H1 (cell line): Measurements from ENCODE around the gene TECPR2.

ENCODE experiments used
- CBX5 ChIP-seq: fragments of 300-800, 300-1000 bp; sonication (generic); IDR thresholded peaks from 2 replicates; pipeline ENCODE4 v1.7.1; 2016; ENCODE audit warnings: antibody characterized with exemption, low read length, low read depth
- EGR1 ChIP-seq: IDR thresholded peaks from 2 replicates; pipeline ENCODE4 v1.6.1; 2011; ENCODE audit warnings: low read depth, low read length, borderline replicate concordance
- GABPA ChIP-seq: IDR thresholded peaks from 2 replicates; pipeline ENCODE4 v1.6.1; 2011; ENCODE audit warnings: mild to moderate bottlenecking, low read length, moderate library complexity, borderline replicate concordance; ENCODE audit not compliant: insufficient read depth
- KDM1A ChIP-seq: fragments of 200-600, 300-600 bp; sonication (generic); IDR thresholded peaks from 2 replicates; pipeline ENCODE4 v1.7.1; 2016; ENCODE audit warnings: mild to moderate bottlenecking, low read length, borderline replicate concordance
- POLR2A ChIP-seq, 2 experiments: IDR thresholded peaks; 1 replicate in 1 of 2; 2 replicates in 1 of 2; pipeline ENCODE4 v1.6.1; 2011; ENCODE audit warnings: low read depth in 2 of 2, low read length in 2 of 2, mild to moderate bottlenecking in 2 of 2; ENCODE audit errors: control extremely low read depth in 1 of 2
- RNF2 ChIP-seq: fragments of 200-900, 300-1000 bp; sonication (generic); IDR thresholded peaks from 2 replicates; pipeline ENCODE4 v1.7.1; 2016; ENCODE audit warnings: borderline replicate concordance, low read depth, mild to moderate bottlenecking, antibody characterized with exemption, low read length; ENCODE audit not compliant: poor library complexity, severe bottlenecking; ENCODE audit errors: missing control alignments
- TF ChIP-seq, protein P1 (sequence below), 3 experiments: IDR thresholded peaks; 1 replicate in 2 of 3; 2 replicates in 1 of 3; pipeline versions ENCODE4 v1.5.1 to v1.6.1; 2011; ENCODE audit warnings: low read length in 3 of 3, mild to moderate bottlenecking in 3 of 3, inconsistent platforms in 2 of 3, low read depth in 1 of 3, moderate library complexity in 1 of 3; ENCODE audit not compliant: insufficient read depth in 1 of 3; ENCODE audit errors: control extremely low read depth in 1 of 3

DNA sequence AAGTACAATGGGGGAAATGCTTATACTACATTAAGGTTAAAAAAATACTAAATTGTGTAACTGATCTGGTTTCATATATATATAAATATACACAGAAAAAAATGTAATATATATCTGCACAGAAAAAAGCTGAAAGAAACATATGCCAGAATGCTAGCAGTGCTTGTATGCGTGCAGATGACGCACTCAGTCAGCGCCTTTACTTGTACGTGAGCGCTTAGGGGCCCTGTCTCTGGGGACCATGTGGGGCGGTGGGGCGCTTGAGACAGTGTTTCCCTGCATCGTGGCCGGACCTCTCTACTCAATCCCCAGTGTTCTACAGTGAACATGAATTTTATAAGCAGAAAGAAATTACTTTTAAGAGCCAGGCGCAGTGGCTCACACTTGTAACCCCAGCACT lies 139.8 kb downstream of the TECPR2 start:
- TF ChIP-seq, protein P1, sequence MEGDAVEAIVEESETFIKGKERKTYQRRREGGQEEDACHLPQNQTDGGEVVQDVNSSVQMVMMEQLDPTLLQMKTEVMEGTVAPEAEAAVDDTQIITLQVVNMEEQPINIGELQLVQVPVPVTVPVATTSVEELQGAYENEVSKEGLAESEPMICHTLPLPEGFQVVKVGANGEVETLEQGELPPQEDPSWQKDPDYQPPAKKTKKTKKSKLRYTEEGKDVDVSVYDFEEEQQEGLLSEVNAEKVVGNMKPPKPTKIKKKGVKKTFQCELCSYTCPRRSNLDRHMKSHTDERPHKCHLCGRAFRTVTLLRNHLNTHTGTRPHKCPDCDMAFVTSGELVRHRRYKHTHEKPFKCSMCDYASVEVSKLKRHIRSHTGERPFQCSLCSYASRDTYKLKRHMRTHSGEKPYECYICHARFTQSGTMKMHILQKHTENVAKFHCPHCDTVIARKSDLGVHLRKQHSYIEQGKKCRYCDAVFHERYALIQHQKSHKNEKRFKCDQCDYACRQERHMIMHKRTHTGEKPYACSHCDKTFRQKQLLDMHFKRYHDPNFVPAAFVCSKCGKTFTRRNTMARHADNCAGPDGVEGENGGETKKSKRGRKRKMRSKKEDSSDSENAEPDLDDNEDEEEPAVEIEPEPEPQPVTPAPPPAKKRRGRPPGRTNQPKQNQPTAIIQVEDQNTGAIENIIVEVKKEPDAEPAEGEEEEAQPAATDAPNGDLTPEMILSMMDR (IDR thresholded peaks at IDR 0.05; ENCODE audit: control extremely low read depth in 1 of 3, insufficient read depth in 1 of 3, low read depth in 1 of 3, low read length in 3 of 3), result no peak
- TF ChIP-seq CBX5 (no peak), KDM1A (no peak), POLR2A (IDR thresholded peaks at IDR 0.05; ENCODE audit: control extremely low read depth in 1 of 2, low read depth in 2 of 2, low read length in 2 of 2) (no peak), GABPA (no peak), RNF2 (no peak), EGR1 (no peak)
